Mesenchymal stem cell (in vitro differentiated cells and primary cell): Measurements from ENCODE around the gene SLC25A51.

Experiments
- DNase-seq: peaks from one replicate; pipeline ENCODE4 v3.0.0-alpha.2; 2013
- H2AFZ ChIP-seq: one replicate; pipeline ENCODE4 v1.6.1; 2013; ENCODE audit warnings: low read depth, mild to moderate bottlenecking, control low read depth, inconsistent platforms, low read length, moderate library complexity
- H2AK5ac ChIP-seq: 2 replicates; pipeline ENCODE4 v1.6.1; 2013; ENCODE audit warnings: low read length, moderate library complexity, mild to moderate bottlenecking, inconsistent platforms; ENCODE audit not compliant: severe bottlenecking
- H2BK120ac ChIP-seq: one replicate; pipeline ENCODE4 v1.6.1; 2013; ENCODE audit warnings: low read depth, mild to moderate bottlenecking, inconsistent platforms, low read length, moderate library complexity
- H2BK12ac ChIP-seq, 2 experiments: one replicate each; pipeline ENCODE4 v1.6.1; 2013; ENCODE audit warnings: inconsistent platforms in 2 of 2, low read length in 2 of 2, mild to moderate bottlenecking in 2 of 2, moderate library complexity in 2 of 2, control low read depth in 1 of 2
- H2BK15ac ChIP-seq: one replicate; pipeline ENCODE4 v1.6.1; 2013; ENCODE audit warnings: mild to moderate bottlenecking, low read depth, inconsistent platforms; ENCODE audit not compliant: poor library complexity, severe bottlenecking
- H2BK5ac ChIP-seq: 2 replicates; pipeline ENCODE4 v1.6.1; 2013; ENCODE audit warnings: low read depth, mild to moderate bottlenecking, low read length, control low read depth, inconsistent platforms; ENCODE audit not compliant: poor library complexity, severe bottlenecking
- H3K14ac ChIP-seq, 2 experiments: one replicate each; pipeline ENCODE4 v1.6.1; 2013; ENCODE audit warnings: inconsistent platforms in 2 of 2, low read length in 2 of 2, control low read depth in 1 of 2, mild to moderate bottlenecking in 1 of 2, moderate library complexity in 1 of 2
- H3K18ac ChIP-seq, 2 experiments: one replicate each; pipeline ENCODE4 v1.6.1; 2013; ENCODE audit warnings: inconsistent platforms in 2 of 2, low read length in 2 of 2, control low read depth in 1 of 2, low read depth in 1 of 2, mild to moderate bottlenecking in 1 of 2
- H3K23ac ChIP-seq, 2 experiments: one replicate each; pipeline ENCODE4 v1.6.1; 2013; ENCODE audit warnings: inconsistent platforms in 2 of 2, low read length in 2 of 2, mild to moderate bottlenecking in 2 of 2, moderate library complexity in 2 of 2, control low read depth in 1 of 2
- H3K27ac ChIP-seq: 2 replicates; pipeline ENCODE4 v1.5.1; 2013; ENCODE audit warnings: mild to moderate bottlenecking, moderate library complexity, low read length, control low read depth, inconsistent platforms; ENCODE audit not compliant: poor library complexity, severe bottlenecking
- H3K27me3 ChIP-seq, 2 experiments: 2 replicates each; pipeline versions ENCODE4 v1.6.1 to v1.7.0; 2013; ENCODE audit warnings: low read length in 2 of 2, mild to moderate bottlenecking in 2 of 2, moderate library complexity in 2 of 2, control low read depth in 1 of 2, inconsistent platforms in 1 of 2; ENCODE audit not compliant: control insufficient read depth in 1 of 2, insufficient read depth in 1 of 2
- H3K36me3 ChIP-seq, 2 experiments: 2 replicates each; pipeline versions ENCODE4 v1.6.1 to v1.7.0; 2013; ENCODE audit warnings: low read length in 2 of 2, control low read depth in 1 of 2, inconsistent platforms in 1 of 2, low read depth in 1 of 2, mild to moderate bottlenecking in 1 of 2; ENCODE audit not compliant: insufficient read depth in 2 of 2, control insufficient read depth in 1 of 2
- H3K4ac ChIP-seq, 2 experiments: one replicate each; pipeline ENCODE4 v1.6.1; 2013; ENCODE audit warnings: inconsistent platforms in 2 of 2, low read length in 2 of 2, mild to moderate bottlenecking in 2 of 2, moderate library complexity in 2 of 2, control low read depth in 1 of 2, low read depth in 1 of 2
- H3K4me1 ChIP-seq: 2 replicates; pipeline ENCODE4 v1.6.1; 2013; ENCODE audit warnings: low read depth, low read length, control low read depth; ENCODE audit not compliant: control insufficient read depth, insufficient read depth
- H3K4me2 ChIP-seq: 2 replicates; pipeline ENCODE4 v1.6.1; 2013; ENCODE audit warnings: low read length, mild to moderate bottlenecking, inconsistent platforms; ENCODE audit not compliant: poor library complexity, severe bottlenecking
- H3K4me3 ChIP-seq, 2 experiments: 2 replicates each; pipeline versions ENCODE4 v1.5.1 to v1.7.0; 2013; ENCODE audit warnings: low read length in 2 of 2, mild to moderate bottlenecking in 2 of 2, control low read depth in 1 of 2, low read depth in 1 of 2; ENCODE audit not compliant: insufficient read depth in 1 of 2
- H3K79me1 ChIP-seq: replicated peaks from 2 replicates; pipeline ENCODE4 v1.6.1; 2013; ENCODE audit warnings: mild to moderate bottlenecking, control low read depth, low read length, inconsistent platforms; ENCODE audit not compliant: poor library complexity, severe bottlenecking
- H3K9ac ChIP-seq: 2 replicates; pipeline ENCODE4 v1.7.0; 2013; ENCODE audit warnings: mild to moderate bottlenecking, low read length, moderate library complexity
- H3K9me3 ChIP-seq: 2 replicates; pipeline ENCODE4 v1.7.0; 2013; ENCODE audit warnings: mild to moderate bottlenecking, low read length; ENCODE audit not compliant: control insufficient read depth
- H4K8ac ChIP-seq: one replicate; pipeline ENCODE4 v1.6.1; 2013; ENCODE audit warnings: inconsistent platforms, mild to moderate bottlenecking, low read length, moderate library complexity
- H4K91ac ChIP-seq: one replicate; pipeline ENCODE4 v1.6.1; 2013; ENCODE audit warnings: mild to moderate bottlenecking, low read length, inconsistent platforms
- WGBS: methylation state at CpG from one replicate; pipeline ENCODE4 v1.1.7; 2013; ENCODE audit warnings: mixed read lengths; 5-methylcytosine and 5-hydroxymethylcytosine counted together

SLC25A51 gene

GRCh38 chr9:37914701-37915358 lies 10.9 kb upstream of the SLC25A51 start:
- no peak overlapping the region for H3K23ac ChIP-seq
- H3K79me1 ChIP-seq = peaks cover 41% of the 10 kb centered on the region
- H2AK5ac ChIP-seq = no peak overlapping the region
- no peak overlapping the region for H3K4me3 ChIP-seq
- H4K91ac ChIP-seq = no peak overlapping the region
- no peak overlapping the region for H2BK15ac ChIP-seq
- no peak overlapping the region for H2BK5ac ChIP-seq
- no peak for DNase-seq
- no peak overlapping the region for H2BK120ac ChIP-seq
- H2BK12ac ChIP-seq = no peak overlapping the region
- 89% methylated on average over 11 of the region's 11 CpGs for WGBS
- H3K27me3 ChIP-seq = no peaks in the 10 kb centered on the region
- H4K8ac ChIP-seq = no peak overlapping the region
- no peaks in the 10 kb centered on the region for H3K9me3 ChIP-seq
- H3K18ac ChIP-seq = peak overlapping the region in 1 of 2 experiments; percentile 28
- no peak overlapping the region for H3K4ac ChIP-seq
- H3K36me3 ChIP-seq = peaks cover 27 to 68% of the 10 kb centered on the region in 2 experiments
- no peak overlapping the region for H3K9ac ChIP-seq
- no peak overlapping the region for H2AFZ ChIP-seq
- H3K4me2 ChIP-seq = no peak overlapping the region
- H3K27ac ChIP-seq = no peak overlapping the region
- H3K4me1 ChIP-seq = peaks cover 14% of the 10 kb centered on the region
- H3K14ac ChIP-seq = no peak overlapping the region

- no peak overlapping the region for H3K4me3 ChIP-seq
- H3K27me3 ChIP-seq = no peaks in the 10 kb centered on the region
- no peak overlapping the region for H3K4ac ChIP-seq
- WGBS = 91% methylated on average over 8 of the region's 8 CpGs
- H4K8ac ChIP-seq = peak overlapping the region; percentile 74
- no peaks in the 10 kb centered on the region for H3K9me3 ChIP-seq
- H2AK5ac ChIP-seq = peak overlapping the region; percentile 56
- no peak overlapping the region for H2BK15ac ChIP-seq
- no peak overlapping the region for H3K9ac ChIP-seq
- peak overlapping the region; percentile 12 for H3K27ac ChIP-seq
- H4K91ac ChIP-seq = peak overlapping the region; percentile 78
- H3K4me1 ChIP-seq = peaks cover 14% of the 10 kb centered on the region
- H3K18ac ChIP-seq = peak overlapping the region; percentile 5 to 67
- H3K79me1 ChIP-seq = peaks cover 39% of the 10 kb centered on the region
- peaks cover 24 to 61% of the 10 kb centered on the region in 2 experiments for H3K36me3 ChIP-seq
- no peak overlapping the region for H2BK120ac ChIP-seq
- H3K23ac ChIP-seq = no peak overlapping the region
- DNase-seq = no peak
- no peak overlapping the region for H3K4me2 ChIP-seq
- no peak overlapping the region for H2BK5ac ChIP-seq
- no peak overlapping the region for H2AFZ ChIP-seq
- H2BK12ac ChIP-seq = peak overlapping the region in 1 of 2 experiments; percentile 29
- H3K14ac ChIP-seq = no peak overlapping the region
These were observed 10.2 kb upstream of the SLC25A51 start for GRCh38 chr9:37914154-37914551.

- no peak overlapping the region for H2BK5ac ChIP-seq
- no peak overlapping the region for H2BK120ac ChIP-seq
- WGBS = 56% methylated on average over 9 of the region's 11 CpGs
- peak; percentile 85 for DNase-seq
- H2AFZ ChIP-seq = no peak overlapping the region
- H3K9me3 ChIP-seq = no peaks in the 10 kb centered on the region
- no peak overlapping the region for H3K27ac ChIP-seq
- H3K4me3 ChIP-seq = no peak overlapping the region
- H3K4me1 ChIP-seq = peaks cover 14% of the 10 kb centered on the region
- H2BK12ac ChIP-seq = no peak overlapping the region
- H4K8ac ChIP-seq = peak overlapping the region; percentile 74
- H3K4ac ChIP-seq = no peak overlapping the region
- no peak overlapping the region for H3K9ac ChIP-seq
- no peak overlapping the region for H3K23ac ChIP-seq
- H3K27me3 ChIP-seq = no peaks in the 10 kb centered on the region
- no peak overlapping the region for H3K4me2 ChIP-seq
- H3K79me1 ChIP-seq = peaks cover 36% of the 10 kb centered on the region
- no peak overlapping the region for H3K14ac ChIP-seq
- H4K91ac ChIP-seq = peak overlapping the region; percentile 14
- no peak overlapping the region for H2AK5ac ChIP-seq
- H3K36me3 ChIP-seq = peaks cover 19 to 57% of the 10 kb centered on the region in 2 experiments
- H3K18ac ChIP-seq = peak overlapping the region in 1 of 2 experiments; percentile 5
- no peak overlapping the region for H2BK15ac ChIP-seq
These were observed 9.7 kb upstream of the SLC25A51 start for GRCh38 chr9:37913480-37914153.

GRCh38 chr9:37911271-37911681 lies 7.3 kb upstream of the SLC25A51 start:
- H3K9me3 ChIP-seq = no peaks in the 10 kb centered on the region
- no peak overlapping the region for H2BK12ac ChIP-seq
- 83% methylated on average over 5 of the region's 6 CpGs for WGBS
- no peak overlapping the region for H3K9ac ChIP-seq
- H2BK5ac ChIP-seq = no peak overlapping the region
- no peak overlapping the region for H3K4me3 ChIP-seq
- no peak overlapping the region for H2AFZ ChIP-seq
- no peak overlapping the region for H3K4me2 ChIP-seq
- no peak overlapping the region for H3K27ac ChIP-seq
- peaks cover 5 to 35% of the 10 kb centered on the region in 2 experiments for H3K36me3 ChIP-seq
- no peak overlapping the region for H4K91ac ChIP-seq
- no peaks in the 10 kb centered on the region for H3K27me3 ChIP-seq
- H3K14ac ChIP-seq = no peak overlapping the region
- H3K79me1 ChIP-seq = peaks cover 17% of the 10 kb centered on the region
- no peak overlapping the region for H4K8ac ChIP-seq
- no peak overlapping the region for H3K4ac ChIP-seq
- no peak overlapping the region for H3K23ac ChIP-seq
- DNase-seq = no peak
- H2AK5ac ChIP-seq = no peak overlapping the region
- no peak overlapping the region for H2BK120ac ChIP-seq
- H3K18ac ChIP-seq = no peak overlapping the region
- peaks cover 14% of the 10 kb centered on the region for H3K4me1 ChIP-seq
- H2BK15ac ChIP-seq = no peak overlapping the region
